ENCODE results near the gene MYO9B.

Gene MYO9B, protein sequence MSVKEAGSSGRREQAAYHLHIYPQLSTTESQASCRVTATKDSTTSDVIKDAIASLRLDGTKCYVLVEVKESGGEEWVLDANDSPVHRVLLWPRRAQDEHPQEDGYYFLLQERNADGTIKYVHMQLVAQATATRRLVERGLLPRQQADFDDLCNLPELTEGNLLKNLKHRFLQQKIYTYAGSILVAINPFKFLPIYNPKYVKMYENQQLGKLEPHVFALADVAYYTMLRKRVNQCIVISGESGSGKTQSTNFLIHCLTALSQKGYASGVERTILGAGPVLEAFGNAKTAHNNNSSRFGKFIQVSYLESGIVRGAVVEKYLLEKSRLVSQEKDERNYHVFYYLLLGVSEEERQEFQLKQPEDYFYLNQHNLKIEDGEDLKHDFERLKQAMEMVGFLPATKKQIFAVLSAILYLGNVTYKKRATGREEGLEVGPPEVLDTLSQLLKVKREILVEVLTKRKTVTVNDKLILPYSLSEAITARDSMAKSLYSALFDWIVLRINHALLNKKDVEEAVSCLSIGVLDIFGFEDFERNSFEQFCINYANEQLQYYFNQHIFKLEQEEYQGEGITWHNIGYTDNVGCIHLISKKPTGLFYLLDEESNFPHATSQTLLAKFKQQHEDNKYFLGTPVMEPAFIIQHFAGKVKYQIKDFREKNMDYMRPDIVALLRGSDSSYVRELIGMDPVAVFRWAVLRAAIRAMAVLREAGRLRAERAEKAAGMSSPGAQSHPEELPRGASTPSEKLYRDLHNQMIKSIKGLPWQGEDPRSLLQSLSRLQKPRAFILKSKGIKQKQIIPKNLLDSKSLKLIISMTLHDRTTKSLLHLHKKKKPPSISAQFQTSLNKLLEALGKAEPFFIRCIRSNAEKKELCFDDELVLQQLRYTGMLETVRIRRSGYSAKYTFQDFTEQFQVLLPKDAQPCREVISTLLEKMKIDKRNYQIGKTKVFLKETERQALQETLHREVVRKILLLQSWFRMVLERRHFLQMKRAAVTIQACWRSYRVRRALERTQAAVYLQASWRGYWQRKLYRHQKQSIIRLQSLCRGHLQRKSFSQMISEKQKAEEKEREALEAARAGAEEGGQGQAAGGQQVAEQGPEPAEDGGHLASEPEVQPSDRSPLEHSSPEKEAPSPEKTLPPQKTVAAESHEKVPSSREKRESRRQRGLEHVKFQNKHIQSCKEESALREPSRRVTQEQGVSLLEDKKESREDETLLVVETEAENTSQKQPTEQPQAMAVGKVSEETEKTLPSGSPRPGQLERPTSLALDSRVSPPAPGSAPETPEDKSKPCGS (N-terminal part only)

DNA sequence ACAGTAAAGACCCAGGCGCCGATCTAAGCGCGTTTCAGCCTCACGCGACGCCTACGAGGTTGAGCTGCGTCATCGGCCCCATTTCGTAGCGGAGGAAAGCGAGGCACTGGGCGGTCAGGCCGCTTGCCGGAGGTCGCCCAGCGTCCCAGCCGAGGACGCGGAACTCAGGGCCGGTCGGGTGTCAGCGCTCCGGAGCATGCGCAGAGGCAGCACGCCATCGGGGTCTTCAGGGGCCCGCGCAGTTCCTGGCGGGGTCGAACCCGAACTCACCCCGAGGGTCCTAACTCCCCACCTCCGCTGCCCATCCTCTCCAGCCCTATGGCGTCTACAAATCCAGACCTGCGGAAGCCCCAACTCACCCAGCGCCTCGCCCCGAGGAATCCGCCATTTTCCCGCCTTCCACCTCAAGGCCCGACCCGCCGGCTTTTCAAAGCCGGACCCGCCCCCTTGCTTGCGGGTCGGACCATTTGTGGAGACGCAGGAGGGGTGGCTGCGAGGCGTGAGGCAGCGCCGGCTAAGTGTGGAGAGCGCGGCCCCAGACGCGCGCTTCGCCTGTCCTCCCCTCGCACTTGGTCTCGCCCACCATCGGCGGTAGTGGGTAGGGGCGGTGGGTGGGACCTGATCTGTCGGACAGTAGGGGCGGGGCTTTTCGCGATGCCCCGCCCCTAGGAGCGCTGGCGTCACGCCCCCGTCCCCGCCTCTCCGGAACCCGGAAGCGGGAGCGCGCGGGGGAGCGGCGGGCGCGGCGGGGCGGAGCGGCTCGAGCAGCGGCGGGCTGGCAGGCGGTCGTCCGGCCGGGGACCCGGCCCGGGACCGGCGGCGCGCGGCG is at the start of gene MYO9B, which contains the start of gene HAUS8:
MYO9B (plus strand) TSS at position 743 of the 829 bp plus-strand sequence. CDS start 25,941 bp downstream, outside the sequence.
HAUS8 (minus strand) TSS at position 418 of the 829 bp plus-strand sequence; CDS start at position 388, 30 bp downstream.
- peak; percentile 98 to 99 for DNase-seq

DNA sequence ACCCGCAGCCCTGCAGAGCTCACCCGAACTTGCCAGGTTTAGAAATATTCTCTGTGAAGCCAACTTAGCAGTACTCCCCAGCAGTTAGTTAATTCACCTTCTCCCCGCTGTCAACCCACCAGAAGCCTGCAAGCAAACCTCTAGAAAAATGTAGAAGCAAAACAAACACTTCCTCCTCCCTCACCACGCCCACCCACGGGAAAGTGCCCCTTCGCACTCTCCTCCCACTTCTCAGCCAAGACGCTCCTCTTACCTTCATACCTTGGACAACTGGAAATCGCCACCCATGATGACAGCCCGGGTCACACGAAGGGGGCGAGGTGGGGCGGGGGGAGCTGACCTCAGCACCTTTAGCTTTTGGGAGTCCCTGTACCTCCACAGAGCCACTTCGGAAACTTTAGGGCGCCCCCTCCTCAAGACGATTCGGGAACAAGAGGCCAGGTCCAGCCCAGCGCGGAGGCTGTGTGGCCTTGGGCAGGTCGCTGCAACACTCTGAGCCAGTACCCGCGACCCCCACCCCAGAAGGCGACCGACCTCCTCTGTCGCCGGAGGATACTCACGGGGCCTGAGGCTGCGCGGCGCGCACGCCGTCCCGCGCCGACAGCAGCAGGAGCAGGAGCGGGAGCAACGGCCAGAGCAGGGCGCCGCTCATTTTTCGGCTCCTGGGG is 49.5 kb upstream of the MYO9B start:
- no peak for DNase-seq

DNA sequence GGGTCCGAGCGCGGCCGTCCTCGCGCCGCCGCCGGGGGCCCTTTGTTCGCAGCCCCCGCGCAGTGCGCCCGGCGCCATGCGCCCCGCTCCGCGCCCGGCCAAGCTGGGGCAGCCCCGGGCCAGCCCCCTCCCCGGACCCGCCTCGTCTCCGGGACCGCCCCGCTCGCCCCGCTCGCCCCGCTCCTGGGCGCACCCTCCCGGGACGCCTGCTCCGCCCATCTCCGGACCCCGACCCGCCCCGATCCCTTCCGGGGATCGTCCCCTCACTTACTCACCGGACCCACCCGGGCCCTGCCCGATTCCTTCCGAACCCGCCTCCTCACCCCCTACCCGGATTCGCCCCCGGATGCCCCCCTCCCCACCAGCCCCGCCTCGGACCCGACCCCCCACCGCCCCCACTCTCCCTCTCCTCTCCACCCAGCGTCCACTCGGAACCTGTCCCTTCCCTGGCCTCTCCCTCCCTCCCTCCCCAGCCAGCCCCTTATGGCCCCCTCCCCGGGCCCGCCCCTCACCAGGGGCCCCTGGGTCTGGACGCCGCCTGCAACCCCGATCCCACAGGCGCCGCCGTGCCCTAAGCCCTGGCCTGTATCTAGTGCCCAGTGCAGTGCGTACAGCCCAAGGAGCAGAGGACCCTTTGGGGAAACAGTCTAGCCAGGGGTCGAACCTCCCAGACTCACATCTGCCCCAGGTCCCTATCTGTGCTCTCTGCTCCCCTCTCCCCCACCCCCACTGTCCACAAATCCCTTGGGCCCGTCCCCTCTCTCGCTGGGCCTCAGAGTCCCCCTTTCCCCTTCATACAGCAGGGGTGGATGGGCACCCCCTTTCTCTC is 48.7 kb upstream of the MYO9B start, which contains the start of gene CPAMD8:
CPAMD8 (minus strand) TSS at position 105 of the 829 bp plus-strand sequence. CDS start 168 bp downstream, outside the sequence.
- no peak for DNase-seq

DNA sequence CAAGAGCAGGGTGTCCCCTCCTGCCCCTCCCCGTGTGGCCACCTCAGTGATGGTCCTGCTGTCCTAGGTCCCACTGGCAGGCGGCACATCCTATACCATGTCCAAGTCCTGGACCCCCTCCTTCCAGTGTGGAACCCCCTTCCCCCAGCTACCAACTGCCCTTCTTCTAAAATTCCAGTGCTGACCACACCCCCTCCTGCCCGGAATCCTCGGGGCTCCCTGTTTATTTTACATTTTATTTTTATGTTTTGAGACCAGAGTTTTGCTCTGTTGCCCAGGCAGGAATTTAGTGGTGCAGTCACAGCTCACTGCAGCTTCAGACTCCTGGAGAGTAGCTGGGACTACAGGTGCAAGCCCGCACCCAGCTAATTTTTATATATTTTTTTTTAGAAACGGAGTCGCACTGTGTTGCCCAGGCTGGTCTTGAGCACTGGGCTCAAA is 48.0 kb upstream of the MYO9B start:
- DNase-seq = no peak

DNA sequence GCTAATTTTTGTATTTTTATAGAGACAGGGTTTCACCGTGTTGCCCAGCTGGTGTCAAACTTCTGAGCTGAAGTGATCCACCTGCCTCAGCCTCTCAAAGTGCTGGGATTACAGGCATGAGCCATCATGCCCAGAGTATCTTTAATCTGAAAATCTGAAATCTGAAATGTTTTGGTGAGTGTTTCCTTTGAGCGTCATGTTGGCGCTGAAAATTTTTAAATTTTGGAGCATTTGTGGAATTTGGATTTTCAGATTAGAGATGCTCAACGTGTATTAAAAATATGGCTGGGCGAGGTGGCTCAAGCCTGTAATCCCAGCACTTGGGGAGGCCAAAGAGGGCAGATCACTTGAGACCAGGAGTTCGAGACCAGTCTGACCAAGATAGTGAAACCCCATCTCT is 43.8 kb upstream of the MYO9B start:
- no peak for DNase-seq

DNA sequence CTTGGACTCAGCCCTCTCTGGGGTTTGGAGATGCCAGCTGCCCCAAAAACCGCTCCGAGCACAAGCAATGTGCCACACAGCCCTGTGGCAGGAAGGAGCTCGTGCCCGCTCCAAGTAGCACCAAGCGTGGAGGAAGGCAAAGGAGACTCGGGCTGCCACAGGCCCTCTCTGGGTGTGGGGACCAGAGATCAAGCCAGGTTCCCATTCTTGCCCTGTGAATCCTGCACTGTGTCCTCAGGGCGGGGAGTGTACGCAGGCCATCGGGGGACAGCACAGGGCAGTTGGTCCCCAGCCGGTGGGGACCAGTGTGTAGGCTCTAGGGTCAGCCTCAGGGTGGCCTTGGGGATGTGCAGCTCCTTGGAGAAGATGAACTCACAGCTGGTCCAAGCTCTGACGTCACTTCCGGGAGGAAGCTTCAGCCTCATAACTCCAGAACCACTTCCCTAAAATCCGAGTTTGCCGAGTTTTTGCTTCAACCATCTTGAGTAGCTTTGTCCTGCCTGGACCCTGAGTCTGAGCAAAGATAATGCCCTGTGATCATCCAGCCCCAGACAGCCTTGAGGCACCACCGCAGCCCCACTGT is 39.6 kb upstream of the MYO9B start:
- no peak for DNase-seq

DNA sequence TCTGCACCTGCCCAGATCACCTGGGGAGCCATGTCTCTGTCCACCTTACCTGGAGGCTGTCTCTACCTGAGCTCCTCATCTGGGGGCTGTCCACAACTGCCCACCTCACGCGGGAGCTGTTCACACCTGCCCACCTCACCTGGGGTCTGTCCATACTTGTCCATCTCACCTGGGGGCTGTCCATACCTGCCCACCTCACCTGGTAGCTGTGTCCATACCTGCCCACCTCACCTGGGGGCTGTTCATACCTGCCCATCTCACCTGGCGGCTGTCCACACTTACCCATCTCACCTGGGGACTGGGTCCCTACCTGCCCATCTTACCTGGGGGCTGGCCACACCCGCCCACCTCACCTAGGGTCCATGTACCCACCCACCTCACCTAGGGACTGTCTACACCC is 38.9 kb upstream of the MYO9B start:
- no peak for DNase-seq

DNA sequence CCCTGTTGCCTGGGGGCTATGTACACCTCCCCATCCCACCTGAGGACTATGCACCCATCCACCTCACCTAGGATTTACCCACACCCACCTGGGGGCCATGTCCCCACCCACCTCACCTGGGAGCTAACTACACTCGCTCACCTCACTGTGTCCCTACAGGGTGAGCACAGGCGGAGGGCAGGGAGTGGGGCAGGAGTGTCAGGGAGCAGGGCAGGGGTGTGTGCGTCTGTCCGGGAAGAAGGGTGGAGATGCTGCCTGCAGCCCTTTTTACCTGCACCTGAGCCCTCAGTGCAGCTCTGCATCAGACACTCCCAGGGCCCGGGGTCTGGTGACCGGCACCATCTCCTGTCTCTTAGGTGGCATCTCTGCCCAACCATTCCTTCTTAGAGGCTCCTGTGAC is 38.4 kb upstream of the MYO9B start:
- DNase-seq = no peak

DNA sequence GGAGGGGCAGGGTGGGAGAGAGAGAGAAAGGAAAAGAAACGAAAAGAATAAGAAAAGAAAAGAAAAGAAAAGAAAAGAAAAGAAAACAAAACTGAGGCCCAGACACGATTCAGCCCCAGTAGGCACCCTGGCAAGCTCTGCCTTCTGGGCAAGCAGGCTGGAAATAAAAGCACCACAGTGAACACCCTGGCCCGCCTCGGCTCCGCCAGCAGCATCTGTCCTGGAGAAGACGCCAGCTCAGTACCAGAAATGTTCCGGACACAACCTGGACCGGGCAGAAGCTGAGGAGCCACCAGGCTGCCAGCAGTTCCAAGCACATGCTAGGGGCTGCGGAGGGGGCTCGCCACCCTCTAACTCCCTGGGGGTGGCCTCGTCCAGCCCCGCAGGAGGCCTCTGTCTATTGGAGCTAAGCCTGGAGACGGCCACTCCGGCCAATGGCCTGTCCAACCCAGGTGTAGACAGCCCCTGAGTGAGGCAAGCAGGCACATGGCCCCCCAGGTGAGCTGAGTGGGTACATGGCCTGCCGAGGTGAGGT is 37.5 kb upstream of the MYO9B start:
- DNase-seq = no peak

DNA sequence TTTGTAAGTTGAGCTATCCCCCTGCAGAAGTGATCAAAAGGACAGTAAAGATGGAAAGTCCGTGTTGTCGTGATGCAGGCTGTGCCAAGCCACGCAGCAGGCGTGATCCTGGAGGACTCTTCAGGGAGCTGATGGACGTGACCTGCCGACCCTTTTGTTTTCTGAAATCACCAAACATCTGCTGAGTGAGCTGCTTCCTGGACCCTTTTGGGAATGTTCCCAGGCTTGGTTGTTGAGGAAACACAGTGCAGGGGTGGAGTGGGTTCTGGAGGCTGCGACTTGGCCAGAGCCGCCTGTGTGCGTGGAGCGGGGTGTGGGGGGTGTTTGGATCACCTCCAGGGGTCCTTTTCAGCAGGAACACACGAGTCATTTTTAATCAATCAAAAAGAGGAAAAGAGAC is 33.6 kb upstream of the MYO9B start:
- no peak for DNase-seq

DNA sequence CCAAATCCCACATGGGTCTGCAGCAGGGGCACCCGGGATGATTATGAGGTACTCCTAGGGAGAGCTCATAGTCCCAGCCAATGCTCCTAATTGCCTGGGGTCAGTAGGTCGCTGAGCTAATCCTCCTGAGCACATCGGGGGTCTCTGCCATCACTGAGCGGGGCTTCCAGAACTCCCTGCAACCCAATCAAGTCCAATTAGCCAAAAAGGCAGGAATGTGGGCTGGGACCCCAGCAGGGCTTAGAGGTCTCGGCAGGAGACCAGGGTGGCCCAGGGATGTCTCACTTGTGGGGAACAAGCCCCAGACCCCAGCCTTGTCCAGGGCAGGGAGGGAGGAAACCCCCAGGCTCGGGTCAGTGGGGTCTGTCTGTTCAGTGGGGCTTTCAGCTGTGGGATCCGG is 31.8 kb upstream of the MYO9B start:
- no peak for DNase-seq

DNA sequence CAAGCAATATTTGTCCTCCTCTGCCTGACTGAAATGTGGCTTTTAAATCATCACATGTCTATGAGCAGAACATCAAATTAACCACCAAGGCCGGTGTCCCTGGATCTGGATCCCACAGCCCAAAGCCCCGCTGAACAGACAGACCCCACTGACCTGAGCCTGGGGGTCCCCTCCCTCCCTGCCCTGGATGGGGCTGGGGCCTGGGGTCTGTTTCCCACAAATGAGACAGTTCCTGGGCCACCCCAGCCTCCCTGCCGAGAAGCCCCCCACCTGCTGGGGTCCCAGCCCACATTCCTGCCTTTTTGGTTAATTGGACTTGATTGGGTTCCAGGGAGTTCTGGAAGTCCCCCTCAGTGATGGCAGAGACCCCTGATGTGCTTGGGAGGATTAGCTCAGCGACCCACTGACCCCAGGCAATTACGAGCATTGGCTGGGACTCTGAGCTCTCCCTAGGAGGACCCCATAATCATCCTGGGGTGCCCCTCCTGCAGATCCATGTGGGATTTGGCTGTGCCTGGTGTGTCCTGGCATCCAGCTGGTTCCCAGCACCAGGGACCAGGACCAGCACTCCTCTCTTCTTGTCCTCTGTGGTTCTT is 29.6 kb upstream of the MYO9B start:
- no peak for DNase-seq

DNA sequence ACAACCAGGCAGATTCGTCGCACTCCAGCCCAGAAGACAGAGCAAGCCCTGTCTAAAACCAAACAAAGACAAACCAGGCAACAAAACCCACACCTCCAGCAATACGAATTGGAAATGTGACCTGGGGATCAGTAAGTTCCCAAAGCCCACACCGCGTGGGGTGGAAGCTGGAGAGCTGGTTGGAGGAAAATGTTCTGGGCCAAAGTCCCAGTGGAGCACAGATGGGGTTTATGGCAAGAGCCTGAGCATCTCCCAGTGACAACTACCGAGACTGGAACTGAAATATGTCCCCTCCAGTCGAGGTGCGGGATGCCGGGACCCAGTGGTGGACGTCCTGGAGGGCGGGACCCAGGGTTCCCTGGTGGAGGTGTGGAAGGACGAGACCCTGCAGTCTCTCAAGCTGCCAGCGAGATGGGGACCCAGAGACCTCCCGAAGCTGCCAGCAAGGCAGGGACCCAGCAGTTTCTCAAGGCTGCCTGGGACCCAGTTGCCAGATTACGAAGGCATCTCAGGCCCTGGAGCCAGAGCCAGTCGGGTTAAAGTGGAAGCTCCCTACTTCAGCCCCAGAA is 26.6 kb upstream of the MYO9B start:
- DNase-seq = no peak

DNA sequence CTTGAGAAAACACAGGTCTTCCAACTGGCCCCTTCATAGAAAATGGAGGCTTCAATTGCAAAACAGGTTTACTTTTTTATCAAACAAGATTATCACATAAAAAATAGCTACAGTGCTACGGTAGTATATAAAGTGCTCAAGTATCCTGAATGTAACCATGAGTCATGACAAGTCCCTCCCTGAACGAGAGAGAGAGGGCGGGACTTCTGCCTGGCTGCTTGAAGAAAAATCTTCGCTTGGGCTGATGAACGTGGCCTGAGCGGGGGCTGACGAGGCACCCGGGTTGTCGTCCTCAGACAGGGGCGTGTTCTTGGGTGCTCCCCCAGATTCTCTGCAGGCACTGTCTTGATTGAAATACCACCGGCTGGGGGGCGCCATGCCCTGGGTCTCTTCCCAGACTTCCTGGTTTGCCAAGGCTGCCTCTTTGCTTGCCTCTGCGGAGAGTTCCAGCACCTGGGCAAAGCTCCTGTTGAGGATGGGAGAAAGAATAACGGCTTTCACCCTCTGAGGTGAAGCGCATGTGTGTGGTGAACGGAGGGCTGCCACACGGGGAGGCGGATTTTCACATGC is 25.8 kb upstream of the MYO9B start:
- no peak for DNase-seq

DNA sequence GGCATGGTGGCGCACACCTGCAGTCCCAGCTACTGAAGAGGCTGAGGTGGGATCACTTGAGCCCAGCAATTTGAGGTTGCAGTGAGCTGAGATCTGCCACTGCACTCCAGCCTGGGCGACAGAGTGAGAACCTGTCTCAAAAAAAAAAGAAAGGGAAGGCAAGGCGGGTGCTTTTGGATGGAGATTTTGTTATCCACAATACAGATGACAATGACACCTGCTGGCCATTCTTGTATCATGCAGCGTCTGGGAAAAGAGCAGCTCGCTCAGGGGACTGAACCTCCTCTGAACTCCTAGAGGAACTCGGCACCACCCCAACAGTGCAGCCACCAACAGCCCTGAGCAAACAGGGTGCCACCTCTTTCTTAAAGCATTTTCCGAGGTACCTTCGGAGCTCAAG is 23.1 kb upstream of the MYO9B start:
- no peak for DNase-seq

DNA sequence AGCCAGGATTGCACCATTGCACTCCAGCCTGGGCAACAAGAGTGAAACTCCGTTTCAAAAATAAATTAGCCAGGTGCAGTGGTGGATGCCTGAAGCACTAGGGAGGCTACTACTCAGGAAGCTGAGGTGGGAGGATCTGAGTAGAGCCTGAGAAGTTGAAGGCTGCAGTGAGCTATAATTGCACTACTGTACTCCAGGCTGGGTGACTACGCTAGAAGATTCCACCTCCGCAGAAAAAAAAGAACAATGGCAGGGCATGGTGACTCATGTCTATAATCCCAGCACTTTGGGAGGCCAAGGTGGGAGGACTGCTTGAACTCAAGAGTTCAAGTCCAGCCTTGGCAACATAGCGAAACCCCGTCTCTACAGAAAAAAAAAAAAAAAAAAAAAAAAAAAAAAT is 20.8 kb upstream of the MYO9B start:
- DNase-seq = no peak

DNA sequence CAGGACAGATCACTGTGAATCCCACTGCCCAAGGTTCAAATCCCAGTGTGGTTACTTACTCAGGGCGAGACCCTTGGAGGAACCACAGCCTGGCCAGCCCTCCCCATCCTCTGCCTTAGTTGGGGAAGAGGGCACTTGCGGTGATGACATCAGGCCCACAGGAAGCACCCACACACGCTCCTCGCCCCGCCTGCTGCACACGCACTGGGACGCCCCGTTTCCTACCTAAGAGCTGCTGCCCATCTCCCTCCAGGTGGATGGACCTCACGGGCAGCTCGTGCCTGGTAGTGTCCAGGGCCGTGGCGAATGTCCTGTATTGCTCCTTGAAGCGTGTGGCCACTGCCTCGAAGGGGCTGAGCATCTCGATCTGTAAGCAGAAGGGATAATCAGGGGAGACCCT is 19.9 kb upstream of the MYO9B start:
- DNase-seq = no peak

DNA sequence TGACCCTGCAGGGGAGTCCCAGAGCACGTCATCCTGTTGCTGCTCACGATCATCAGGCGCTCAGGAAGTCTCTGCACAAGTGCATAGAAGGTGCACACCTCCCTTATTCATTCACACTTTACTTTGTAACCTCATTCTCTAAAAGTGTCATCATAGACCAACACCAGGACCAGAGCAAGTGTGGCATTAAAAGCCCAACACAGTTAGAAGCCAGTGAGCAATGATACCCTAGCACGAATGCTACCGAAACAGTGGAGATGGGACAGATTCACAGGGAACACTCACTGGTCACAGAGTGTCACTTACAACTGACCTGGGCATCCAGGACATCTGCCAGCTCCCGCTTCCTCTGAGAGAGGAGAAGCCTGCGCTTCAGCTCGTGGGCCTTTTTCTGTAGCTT is 17.3 kb upstream of the MYO9B start:
- DNase-seq = no peak

DNA sequence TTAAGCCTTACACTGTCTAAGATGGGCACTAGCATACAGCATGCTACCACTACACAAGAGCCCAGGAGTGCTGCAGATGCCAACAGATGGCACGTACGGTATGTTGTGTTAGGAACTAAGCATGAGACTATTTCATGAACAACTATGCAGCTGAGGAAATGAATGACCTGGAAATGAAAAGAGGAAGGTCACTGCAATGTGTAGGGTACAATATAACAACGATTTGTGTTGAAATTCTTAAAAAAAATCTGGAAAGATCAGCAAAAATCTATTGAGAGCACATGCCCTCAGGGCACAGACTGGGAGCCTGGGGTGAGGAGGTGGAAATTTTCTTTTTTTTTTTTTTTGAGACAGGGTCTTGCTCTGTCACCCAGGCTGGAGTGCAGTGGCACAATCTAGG is 14.8 kb upstream of the MYO9B start:
- no peak for DNase-seq
